GM12878 (cell line): Measurements from ENCODE around the gene DSG2. TPM values are rescaled to one million over a fixed set of nuclear protein-coding genes. Genes with fewer than 3 reads are reported as not detected.
A peak's percentile ranks its signal among the peaks of the same experiment; 100 is the strongest.

Source experiments
- ATAC-seq: fragments of 200-7000 bp; cut with Tn5 transposase; 3 replicates; pipeline ENCODE4 v1.9.1; 2020; ENCODE audit warnings: mild to moderate bottlenecking, moderate library complexity
- BruUV-seq: library from RNA; stranded (reverse); fragments of 400-500 nt; replicated peaks from 2 replicates; lab custom pipeline; 2021; lab: Mats Ljungman, UMichigan
- CTCF ChIA-PET: fragments of 300-600 bp; sonication (Branson Sonifier 250); formaldehyde crosslinking; extraction: SDS; loops from one replicate; lab custom pipeline; 2021; ENCODE audit warnings: inconsistent platforms; lab: Yijun Ruan, JAX
- POLR2A ChIA-PET: fragments of 350-600 bp; formaldehyde crosslinking; extraction: SDS; loops from one replicate; lab custom pipeline; 2021; ENCODE audit warnings: inconsistent platforms; lab: Charles Lee
- RAD21 ChIA-PET: fragments of 300-600 bp; sonication (Branson Sonifier 250); formaldehyde crosslinking; loops from one replicate; lab custom pipeline; 2023; ENCODE audit warnings: antibody characterized with exemption; ENCODE audit not compliant: unreplicated experiment; lab: Charles Lee
- SMC1A ChIA-PET: fragments of 300-600 bp; sonication (Branson Sonifier 250); formaldehyde crosslinking; loops from one replicate; lab custom pipeline; 2023; ENCODE audit not compliant: unreplicated experiment, uncharacterized antibody; lab: Charles Lee
- DNase-seq: peaks from one replicate; pipeline ENCODE4 v3.0.0-alpha.2; 2011; ENCODE audit warnings: low read depth, low spot score
- FAIRE-seq: peaks from 3 replicates; lab custom pipeline; 2011; peaks lifted over from hg19 to GRCh38; lab: Jason Lieb, UNC
- H2AFZ ChIP-seq: 2 replicates; pipeline ENCODE4 v1.6.0; 2011; ENCODE audit warnings: low read depth, low read length, control low read depth; ENCODE audit not compliant: control insufficient read depth
- H3K27ac ChIP-seq: 2 replicates; pipeline ENCODE4 v1.5.1; 2011; ENCODE audit warnings: control low read depth; ENCODE audit not compliant: control insufficient read depth, insufficient read depth
- H3K27me3 ChIP-seq, 2 experiments: replicated peaks in 1 of 2; 2 replicates each; pipeline versions ENCODE4 v1.6.0 to v1.6.1; 2011; ENCODE audit warnings: low read length in 1 of 2; ENCODE audit not compliant: control insufficient read depth in 2 of 2, insufficient read depth in 2 of 2
- H3K36me3 ChIP-seq, 2 experiments: 2 replicates each; pipeline ENCODE4 v1.5.1; 2011; ENCODE audit warnings: low read length in 1 of 2; ENCODE audit not compliant: control insufficient read depth in 2 of 2, insufficient read depth in 2 of 2
- H3K4me1 ChIP-seq: 2 replicates; pipeline ENCODE4 v1.6.1; 2011; ENCODE audit warnings: mild to moderate bottlenecking, low read length, moderate library complexity, mixed read lengths; ENCODE audit not compliant: control insufficient read depth, insufficient read depth
- H3K4me2 ChIP-seq: 2 replicates; pipeline ENCODE4 v1.6.0; 2011; ENCODE audit warnings: control low read depth; ENCODE audit not compliant: control insufficient read depth, insufficient read depth
- H3K4me3 ChIP-seq: fragments of 200-600 bp; sonication (generic); 2 replicates; pipeline ENCODE4 v1.5.1; 2016
- H3K79me2 ChIP-seq: 2 replicates; pipeline ENCODE4 v1.6.0; 2011; ENCODE audit warnings: low read length; ENCODE audit not compliant: control insufficient read depth, insufficient read depth
- H3K9ac ChIP-seq: 2 replicates; pipeline ENCODE4 v1.8.0; 2011; ENCODE audit warnings: low read length, control low read depth, mixed read lengths; ENCODE audit not compliant: control insufficient read depth, insufficient read depth
- H3K9me3 ChIP-seq: replicated peaks from 3 replicates; pipeline ENCODE4 v1.5.1; 2011; ENCODE audit warnings: mild to moderate bottlenecking, low read length; ENCODE audit not compliant: control insufficient read depth, insufficient read depth
- H4K20me1 ChIP-seq: 2 replicates; pipeline ENCODE4 v1.6.0; 2011; ENCODE audit not compliant: control insufficient read depth, insufficient read depth
- EZH2 ChIP-seq: IDR thresholded peaks from 2 replicates; pipeline ENCODE4 v1.6.1; 2012; ENCODE audit warnings: low read depth, mild to moderate bottlenecking, control low read depth, inconsistent platforms, low read length, borderline replicate concordance; ENCODE audit not compliant: control insufficient read depth
- GATAD2B ChIP-seq: fragments of 450-650 bp; conservative IDR thresholded peaks from 2 replicates; pipeline ENCODE4 v1.6.1; 2017; ENCODE audit warnings: low read depth, mild to moderate bottlenecking, moderate library complexity
- KLF5 ChIP-seq: fragments of 450-650 bp; IDR thresholded peaks from 2 replicates; pipeline ENCODE4 v1.6.1; 2014; ENCODE audit warnings: mild to moderate bottlenecking; ENCODE audit not compliant: partially characterized antibody
- in situ Hi-C: fragments of 300-500 bp; cut with MboI; formaldehyde crosslinking; loops from 9 replicates; pipeline ENCODE4 v1.14.3; 2018; ENCODE audit warnings: mixed read lengths
- intact Hi-C: fragments of 100-400 bp; cut with micrococcal nuclease; formaldehyde crosslinking; loops from one replicate; pipeline ENCODE4 v1.14.2; 2022; ENCODE audit not compliant: unreplicated experiment
- polyA plus RNA-seq, 11 experiments: library from polyadenylated mRNA; depleted of rRNA in 4 of 11; unstranded in 6 of 11; stranded (reverse) in 5 of 11; fragments of >200 nt; fragmentation: Nextera tagmentation in 4 of 11; fragmentation: Illumina TruSeq in 1 of 11; extraction: Ambion mirVana in 4 of 11; extraction: Trizol in 1 of 11; gene quantifications; 1 replicate in 1 of 11; 2 replicates in 10 of 11; pipeline versions ENCODE4 v1.2.1 to v1.2.3, GENCODE V29; 2011 to 2016; ENCODE audit warnings: inconsistent platforms in 2 of 11, missing spikeins in 2 of 11, low read depth in 1 of 11
- total RNA-seq, 4 experiments: library from RNA; depleted of rRNA in 3 of 4; stranded (reverse); fragments of >200 nt in 3 of 4; fragmentation: Illumina TruSeq in 1 of 4; extraction: Trizol in 1 of 4; gene quantifications; 2 replicates each; pipeline versions ENCODE4 v1.2.1 to v1.2.3, GENCODE V29; 2013 to 2021
- TF ChIP-seq, protein P1 (sequence below): IDR thresholded peaks from 2 replicates; pipeline ENCODE4 v1.6.1; 2012; ENCODE audit warnings: improper control_type of control experiment, low read depth, low read length; ENCODE audit not compliant: insufficient replicate concordance

The DSG2 gene
- total and polyA plus RNA-seq, 10 of the 15 experiments (the other 5 are each of a cell fraction or from before 2014, with no cell fraction given): 11.7 to 46.2 (median 28.0) TPM

DNA sequence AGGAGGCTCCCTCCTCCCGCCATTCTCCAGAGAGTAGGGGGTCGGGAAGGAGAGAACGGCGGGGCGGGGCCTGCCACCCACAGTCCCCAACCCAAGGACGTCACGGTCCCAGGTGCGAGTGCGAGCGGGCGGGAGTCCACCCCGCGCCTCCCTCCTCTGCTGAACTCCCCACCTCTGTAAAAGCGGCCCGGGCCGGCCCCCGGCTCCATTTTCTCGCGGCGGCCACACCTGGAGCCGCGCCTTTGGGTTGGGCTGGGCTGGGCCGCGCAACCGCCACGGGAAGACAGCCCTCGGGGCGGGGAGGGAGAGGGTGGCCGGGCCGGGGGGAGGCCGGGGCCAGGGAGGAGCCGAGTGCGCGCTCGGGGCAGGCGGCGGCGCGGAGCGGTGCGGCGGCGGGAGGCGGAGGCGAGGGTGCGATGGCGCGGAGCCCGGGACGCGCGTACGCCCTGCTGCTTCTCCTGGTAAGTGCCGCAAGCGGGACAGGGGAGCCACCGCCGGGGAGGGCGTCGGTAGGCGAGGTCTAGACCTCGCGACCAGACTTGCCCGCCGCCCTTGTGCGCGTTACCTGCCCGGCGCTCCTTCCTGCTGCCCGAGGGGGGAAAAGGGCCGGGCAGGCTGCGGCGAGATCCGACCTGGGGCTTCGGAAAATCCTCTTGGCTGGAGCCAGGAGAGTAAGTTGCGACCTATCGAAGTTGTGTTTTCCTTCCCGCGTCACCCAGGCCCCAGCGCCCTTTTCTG is at the start of gene DSG2 (continued):
- TF ChIP-seq GATAD2B: 0 out of 2 replicates have a peak, but pooled peaks have one; percentile 60
- TF ChIP-seq, protein P1, sequence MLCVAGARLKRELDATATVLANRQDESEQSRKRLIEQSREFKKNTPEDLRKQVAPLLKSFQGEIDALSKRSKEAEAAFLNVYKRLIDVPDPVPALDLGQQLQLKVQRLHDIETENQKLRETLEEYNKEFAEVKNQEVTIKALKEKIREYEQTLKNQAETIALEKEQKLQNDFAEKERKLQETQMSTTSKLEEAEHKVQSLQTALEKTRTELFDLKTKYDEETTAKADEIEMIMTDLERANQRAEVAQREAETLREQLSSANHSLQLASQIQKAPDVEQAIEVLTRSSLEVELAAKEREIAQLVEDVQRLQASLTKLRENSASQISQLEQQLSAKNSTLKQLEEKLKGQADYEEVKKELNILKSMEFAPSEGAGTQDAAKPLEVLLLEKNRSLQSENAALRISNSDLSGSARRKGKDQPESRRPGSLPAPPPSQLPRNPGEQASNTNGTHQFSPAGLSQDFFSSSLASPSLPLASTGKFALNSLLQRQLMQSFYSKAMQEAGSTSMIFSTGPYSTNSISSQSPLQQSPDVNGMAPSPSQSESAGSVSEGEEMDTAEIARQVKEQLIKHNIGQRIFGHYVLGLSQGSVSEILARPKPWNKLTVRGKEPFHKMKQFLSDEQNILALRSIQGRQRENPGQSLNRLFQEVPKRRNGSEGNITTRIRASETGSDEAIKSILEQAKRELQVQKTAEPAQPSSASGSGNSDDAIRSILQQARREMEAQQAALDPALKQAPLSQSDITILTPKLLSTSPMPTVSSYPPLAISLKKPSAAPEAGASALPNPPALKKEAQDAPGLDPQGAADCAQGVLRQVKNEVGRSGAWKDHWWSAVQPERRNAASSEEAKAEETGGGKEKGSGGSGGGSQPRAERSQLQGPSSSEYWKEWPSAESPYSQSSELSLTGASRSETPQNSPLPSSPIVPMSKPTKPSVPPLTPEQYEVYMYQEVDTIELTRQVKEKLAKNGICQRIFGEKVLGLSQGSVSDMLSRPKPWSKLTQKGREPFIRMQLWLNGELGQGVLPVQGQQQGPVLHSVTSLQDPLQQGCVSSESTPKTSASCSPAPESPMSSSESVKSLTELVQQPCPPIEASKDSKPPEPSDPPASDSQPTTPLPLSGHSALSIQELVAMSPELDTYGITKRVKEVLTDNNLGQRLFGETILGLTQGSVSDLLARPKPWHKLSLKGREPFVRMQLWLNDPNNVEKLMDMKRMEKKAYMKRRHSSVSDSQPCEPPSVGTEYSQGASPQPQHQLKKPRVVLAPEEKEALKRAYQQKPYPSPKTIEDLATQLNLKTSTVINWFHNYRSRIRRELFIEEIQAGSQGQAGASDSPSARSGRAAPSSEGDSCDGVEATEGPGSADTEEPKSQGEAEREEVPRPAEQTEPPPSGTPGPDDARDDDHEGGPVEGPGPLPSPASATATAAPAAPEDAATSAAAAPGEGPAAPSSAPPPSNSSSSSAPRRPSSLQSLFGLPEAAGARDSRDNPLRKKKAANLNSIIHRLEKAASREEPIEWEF: no peak

DNA sequence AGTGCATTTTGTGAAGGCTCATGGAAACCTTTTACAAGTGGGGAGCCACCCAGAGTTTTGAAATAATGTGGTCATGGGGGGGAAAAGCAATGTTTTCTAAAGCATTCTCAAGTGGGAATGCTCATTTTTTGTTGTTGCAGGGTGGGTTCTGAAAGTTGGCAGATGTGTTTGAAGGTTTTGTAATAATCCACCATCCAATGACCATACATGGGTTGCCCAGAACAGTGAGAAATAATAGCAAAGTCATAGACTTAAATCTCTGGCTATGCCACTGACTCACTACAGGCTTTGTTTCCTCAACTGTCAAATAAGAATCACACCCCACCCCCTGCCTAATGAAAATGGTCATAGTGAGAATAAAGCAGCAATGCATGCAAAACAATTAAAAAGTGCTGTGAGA is 47.6 kb upstream of the DSG2 start:
- TF ChIP-seq KLF5: no peak
- TF ChIP-seq EZH2: no peak
- DNase-seq (no peak), FAIRE-seq (no peak), ATAC-seq (no peak)
- ChIA-PET POLR2A (no interaction called here), CTCF (no interaction called here), SMC1A (interaction anchor here (0.7 kb wide), 1 partner anchor 10 kb away, joined by 3 read pairs; no protein-coding TSS in a partner anchor), RAD21 (no interaction called here)
- no peaks in the 10 kb centered on the region for H4K20me1 ChIP-seq
- H3K36me3 ChIP-seq: no peaks in the 10 kb centered on the region
- H2AFZ ChIP-seq: no peak overlapping the region
- no peaks in the 10 kb centered on the region for H3K4me1 ChIP-seq
- intact Hi-C loops: no loop called here
- no peak overlapping the region for H3K27ac ChIP-seq
- in situ Hi-C loops: no loop called here
- no peak overlapping the region for H3K9ac ChIP-seq
- no peaks in the 10 kb centered on the region for H3K27me3 ChIP-seq
- no peaks in the 10 kb centered on the region for H3K9me3 ChIP-seq
- H3K79me2 ChIP-seq: no peaks in the 10 kb centered on the region
- no TSS peak for BruUV-seq
- no peak overlapping the region for H3K4me3 ChIP-seq
- no peak overlapping the region for H3K4me2 ChIP-seq
